ENCODE data around the gene SIGLEC7.

SIGLEC7 gene

GRCh38 chr19:51200071-51200666 lies 58.1 kb downstream of the SIGLEC7 start:
- in situ Hi-C loops (cut with MboI; ENCODE audit: low sequenced_read_pairs) = no loop called here

DNA sequence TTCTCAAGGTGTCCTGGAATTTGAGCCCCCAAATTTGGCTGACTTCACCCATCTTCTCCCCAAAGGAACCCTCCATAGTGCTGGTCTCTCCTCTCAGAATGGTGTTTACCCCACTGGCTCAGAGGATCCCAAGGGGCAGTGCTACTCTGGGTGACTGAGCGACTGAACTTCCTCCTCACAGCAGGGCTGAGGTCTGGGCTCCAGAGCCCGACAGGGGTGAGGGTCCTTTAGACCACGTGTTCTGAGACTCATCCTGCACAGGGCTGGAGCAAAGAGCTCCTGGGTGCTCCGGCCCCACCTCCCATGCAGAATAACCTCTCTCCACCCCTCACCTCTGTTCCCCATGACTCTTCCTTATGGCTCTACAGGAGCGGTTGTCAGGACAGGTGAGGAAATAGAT lies 59.6 kb downstream of the SIGLEC7 start:
- in situ Hi-C loops (cut with MboI; ENCODE audit: low sequenced_read_pairs) = no loop called here

Data from hTERT RPE-1 (cell line).